ENCODE data around the gene PHLPP1. TPM values are rescaled to one million over a fixed set of nuclear protein-coding genes. Genes with fewer than 3 reads are reported as not detected.
A peak's percentile ranks its signal among the peaks of the same experiment; 100 is the strongest.

PHLPP1 gene
- total and polyA plus RNA-seq, 8 donors, result 2.9 to 14.7 (median 8.3) TPM

- Histone ChIP-seq H3K27ac (no peak overlapping the region), H3K9me3 (no peaks in the 10 kb centered on the region), H3K4me1 (peaks cover 0 to 2% (median 0%) of the 10 kb centered on the region in 3 donors), H3K27me3 (no peaks in the 10 kb centered on the region), H3K36me3 (no peaks in the 10 kb centered on the region), H3K4me3 (no peak overlapping the region)
- no peak for TF ChIP-seq CTCF (IDR thresholded peaks at IDR 0.05)
- FAIRE-seq (no peak), DNase-seq (no peak), ATAC-seq (no peak)
- WGBS, 2 donors, result 84 to 87% methylated on average over 6 of the region's 6 CpGs
- intact Hi-C loops (cut with DNase I), result no loop called here
Measured at GRCh38 chr18:62778976-62779869, 63.9 kb downstream of the PHLPP1 start.

- 84 to 87% methylated on average over 3 of the region's 3 CpGs for WGBS, 2 donors
- peaks cover 0 to 6% (median 4%) of the 10 kb centered on the region in 3 donors for H3K4me1 ChIP-seq
- TF ChIP-seq CTCF (IDR thresholded peaks at IDR 0.05), result no peak
- intact Hi-C loops (cut with DNase I), result no loop called here
- no peak for DNase-seq
- H3K27me3 ChIP-seq, result no peaks in the 10 kb centered on the region
- no peaks in the 10 kb centered on the region for H3K36me3 ChIP-seq
- H3K9me3 ChIP-seq, result no peaks in the 10 kb centered on the region
- ATAC-seq, result no peak
- FAIRE-seq, result no peak
- H3K27ac ChIP-seq, result no peak overlapping the region
- H3K4me3 ChIP-seq, result no peak overlapping the region
Measured at GRCh38 chr18:62781262-62781661, 65.9 kb downstream of the PHLPP1 start.

GRCh38 chr18:62781893-62782292 is 66.6 kb downstream of the PHLPP1 start:
- TF ChIP-seq CTCF (IDR thresholded peaks at IDR 0.05), result no peak
- Histone ChIP-seq H3K4me3 (no peak overlapping the region), H3K4me1 (peaks cover 0 to 11% (median 4%) of the 10 kb centered on the region in 3 donors), H3K36me3 (no peaks in the 10 kb centered on the region), H3K27me3 (no peaks in the 10 kb centered on the region), H3K27ac (no peak overlapping the region), H3K9me3 (no peaks in the 10 kb centered on the region)
- 68 to 89% methylated on average over 2 of the region's 2 CpGs for WGBS, 2 donors
- intact Hi-C loops (cut with DNase I), result no loop called here
- FAIRE-seq, result no peak
- no peak for DNase-seq
- peak in 2 of 4 donors; percentile 41 to 52 for ATAC-seq

- intact Hi-C loops (cut with DNase I), result no loop called here
- no peak for TF ChIP-seq CTCF (IDR thresholded peaks at IDR 0.05)
- FAIRE-seq (no peak), DNase-seq (no peak), ATAC-seq (no peak)
- H3K4me1 ChIP-seq, result peaks cover 0 to 19% (median 4%) of the 10 kb centered on the region in 3 donors
- 57 to 58% methylated on average over 4 of the region's 4 CpGs for WGBS, 2 donors
- H3K9me3 ChIP-seq, result no peaks in the 10 kb centered on the region
- H3K36me3 ChIP-seq, result no peaks in the 10 kb centered on the region
- H3K4me3 ChIP-seq, result no peak overlapping the region
- no peaks in the 10 kb centered on the region for H3K27me3 ChIP-seq
- H3K27ac ChIP-seq, result no peak overlapping the region
Measured at GRCh38 chr18:62784338-62784965, 69.1 kb downstream of the PHLPP1 start.
